PFSK-1 (cell line): ENCODE data around the gene PNMA6E.

ENCODE experiments used
- POLR2AphosphoS5 ChIP-seq: IDR thresholded peaks from 2 replicates; pipeline ENCODE4 v1.6.1; 2012; ENCODE audit warnings: low read depth, mild to moderate bottlenecking, control low read depth, low read length, moderate library complexity
- REST ChIP-seq, 2 experiments: IDR thresholded peaks; 2 replicates each; pipeline versions ENCODE4 v1.6.1 to v1.8.0; 2011 to 2012; ENCODE audit warnings: low read depth in 2 of 2, low read length in 2 of 2, control low read depth in 1 of 2, inconsistent platforms in 1 of 2, mild to moderate bottlenecking in 1 of 2, moderate library complexity in 1 of 2; ENCODE audit not compliant: insufficient read depth in 1 of 2
- SIN3A ChIP-seq: IDR thresholded peaks from 2 replicates; pipeline ENCODE4 v1.6.1; 2012; ENCODE audit warnings: mild to moderate bottlenecking, low read length, moderate library complexity, borderline replicate concordance; ENCODE audit not compliant: insufficient read depth
- TAF1 ChIP-seq: IDR thresholded peaks from 2 replicates; pipeline ENCODE4 v1.6.1; 2012; ENCODE audit warnings: low read length, control low read depth, borderline replicate concordance; ENCODE audit not compliant: insufficient read depth

GRCh38 chrX:153361781-153362397, 39.3 kb downstream of the PNMA6E start:
- TF ChIP-seq POLR2AphosphoS5 (no peak), SIN3A (no peak), REST (IDR thresholded peaks at IDR 0.05; ENCODE audit: insufficient read depth in 1 of 2, low read depth in 2 of 2, low read length in 2 of 2) (no peak), TAF1 (no peak)
